DMS114 treated with DMSO at 0.1 percent for 48 hours (cell line): ENCODE measurements around the gene PDE12.

Experiments
- DNase-seq: peaks from one replicate; lab custom pipeline; 2025; ENCODE audit not compliant: unreplicated experiment; lab: John Stamatoyannopoulos, UW

Gene PDE12, protein sequence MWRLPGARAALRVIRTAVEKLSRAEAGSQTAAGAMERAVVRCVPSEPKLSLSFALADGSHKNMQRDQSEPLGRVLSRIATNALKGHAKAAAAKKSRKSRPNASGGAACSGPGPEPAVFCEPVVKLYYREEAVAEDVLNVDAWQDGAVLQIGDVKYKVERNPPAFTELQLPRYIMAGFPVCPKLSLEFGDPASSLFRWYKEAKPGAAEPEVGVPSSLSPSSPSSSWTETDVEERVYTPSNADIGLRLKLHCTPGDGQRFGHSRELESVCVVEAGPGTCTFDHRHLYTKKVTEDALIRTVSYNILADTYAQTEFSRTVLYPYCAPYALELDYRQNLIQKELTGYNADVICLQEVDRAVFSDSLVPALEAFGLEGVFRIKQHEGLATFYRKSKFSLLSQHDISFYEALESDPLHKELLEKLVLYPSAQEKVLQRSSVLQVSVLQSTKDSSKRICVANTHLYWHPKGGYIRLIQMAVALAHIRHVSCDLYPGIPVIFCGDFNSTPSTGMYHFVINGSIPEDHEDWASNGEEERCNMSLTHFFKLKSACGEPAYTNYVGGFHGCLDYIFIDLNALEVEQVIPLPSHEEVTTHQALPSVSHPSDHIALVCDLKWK

DNA sequence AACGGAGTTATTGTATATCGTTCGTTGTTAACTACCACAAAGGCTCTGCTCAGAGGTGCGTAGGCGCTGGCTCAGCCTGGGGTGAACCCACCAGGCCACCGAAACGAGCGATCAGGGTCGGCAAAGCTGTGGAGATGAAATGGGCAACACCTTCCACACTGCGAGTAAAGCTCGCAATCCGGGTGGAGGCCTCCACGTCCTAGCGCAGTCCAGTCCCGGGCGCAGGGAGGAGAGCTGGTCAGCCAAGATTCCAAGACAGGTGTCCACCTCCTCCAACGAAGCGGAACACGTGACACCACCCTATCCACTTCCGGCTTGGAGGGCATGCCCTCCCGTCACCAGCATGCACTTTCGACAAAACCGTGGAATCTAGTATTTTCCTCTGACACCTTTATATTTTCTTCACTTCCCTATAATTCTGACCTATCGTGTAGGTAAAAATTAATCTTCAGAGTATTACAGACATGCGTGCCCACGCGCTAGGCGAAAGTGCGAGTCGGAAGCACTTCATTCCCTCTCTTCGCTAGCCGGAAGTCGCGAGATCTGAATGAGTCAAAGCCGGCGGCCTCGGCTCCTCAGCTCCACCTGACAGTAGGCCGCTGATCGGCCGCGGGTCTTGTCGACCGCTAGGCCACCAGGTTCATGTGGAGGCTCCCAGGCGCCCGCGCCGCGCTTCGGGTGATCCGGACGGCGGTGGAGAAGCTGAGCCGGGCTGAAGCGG lies at the start of gene PDE12:
Gene PDE12 (plus strand): TSS at position 537 of the 721 bp plus-strand sequence. CDS start 106 bp downstream, at position 643.
- peak; percentile 70 for DNase-seq

DNA sequence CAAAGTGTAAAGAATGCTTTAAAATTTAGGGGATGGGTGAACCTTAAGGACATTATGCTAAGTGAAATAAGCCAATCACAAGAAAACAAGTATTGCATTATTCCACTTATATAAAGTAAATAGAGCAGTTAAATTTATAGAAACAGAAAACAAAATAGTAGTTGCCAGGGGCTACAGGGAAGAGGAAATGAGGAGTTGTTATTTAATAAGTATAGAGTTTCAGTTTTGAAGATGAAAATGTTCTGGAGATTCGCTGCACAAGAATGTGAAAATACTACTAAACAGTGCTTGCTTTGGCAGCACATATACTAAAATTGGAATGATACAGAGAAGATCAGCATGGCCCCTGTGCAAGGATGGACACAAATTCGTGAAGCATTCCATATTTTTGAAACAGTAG lies 43.9 kb upstream of the PDE12 start:
- no peak for DNase-seq

DNA sequence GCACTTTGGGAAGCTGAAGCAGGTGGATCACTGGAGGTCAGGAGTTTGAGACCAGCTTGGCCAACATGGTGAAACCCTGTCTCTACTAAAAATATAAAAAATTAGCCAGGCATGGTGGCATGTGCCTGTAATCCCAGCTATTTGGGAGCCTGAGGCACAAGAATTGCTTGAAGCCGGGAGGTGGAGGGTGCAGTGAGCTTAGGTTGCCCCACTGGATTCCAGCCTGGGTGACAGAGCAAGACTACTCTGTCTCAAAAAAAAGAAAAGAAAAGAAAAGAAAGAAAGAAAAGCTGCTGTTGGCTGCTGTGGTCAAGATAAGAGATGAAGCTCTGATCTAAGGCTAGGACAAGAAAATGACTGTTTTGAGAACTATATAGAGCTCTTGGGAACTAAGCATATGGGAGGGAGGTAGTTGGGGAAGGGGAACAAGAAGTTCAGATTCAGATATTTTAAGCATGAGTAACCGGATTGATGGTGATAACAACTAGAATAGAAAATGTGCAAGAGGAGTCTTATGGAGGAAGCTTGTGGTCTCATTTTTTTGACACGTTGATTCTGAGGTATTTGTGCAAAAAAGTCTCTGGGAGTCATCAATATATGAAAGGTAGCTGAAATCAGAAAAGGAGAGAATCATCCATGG lies 37.7 kb upstream of the PDE12 start:
- no peak for DNase-seq

DNA sequence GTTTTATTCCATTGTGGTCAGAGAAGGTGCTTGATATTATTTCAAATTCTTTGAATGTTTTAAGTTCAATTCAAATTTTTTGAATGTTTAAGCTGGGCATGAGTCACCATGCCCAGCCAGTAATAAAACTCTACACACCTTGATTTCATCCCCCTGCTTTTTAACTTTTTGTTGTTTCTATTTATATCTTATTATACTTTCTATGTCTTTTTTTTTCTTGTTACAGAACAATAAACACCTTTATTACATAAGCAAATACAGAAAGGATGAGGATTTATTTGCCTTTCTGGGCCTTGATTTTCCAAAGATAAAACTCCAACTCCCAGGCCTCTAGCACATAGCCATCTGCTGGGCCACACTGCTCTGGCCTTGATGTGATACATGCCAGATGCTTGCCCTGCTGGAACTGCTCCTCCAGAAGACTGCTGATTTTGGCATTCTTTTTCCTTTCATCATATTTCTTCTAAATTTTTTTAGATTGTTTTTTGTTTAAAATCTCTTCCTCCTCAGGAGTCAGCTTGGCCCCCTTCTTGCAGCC lies 25.9 kb upstream of the PDE12 start:
- DNase-seq: no peak

DNA sequence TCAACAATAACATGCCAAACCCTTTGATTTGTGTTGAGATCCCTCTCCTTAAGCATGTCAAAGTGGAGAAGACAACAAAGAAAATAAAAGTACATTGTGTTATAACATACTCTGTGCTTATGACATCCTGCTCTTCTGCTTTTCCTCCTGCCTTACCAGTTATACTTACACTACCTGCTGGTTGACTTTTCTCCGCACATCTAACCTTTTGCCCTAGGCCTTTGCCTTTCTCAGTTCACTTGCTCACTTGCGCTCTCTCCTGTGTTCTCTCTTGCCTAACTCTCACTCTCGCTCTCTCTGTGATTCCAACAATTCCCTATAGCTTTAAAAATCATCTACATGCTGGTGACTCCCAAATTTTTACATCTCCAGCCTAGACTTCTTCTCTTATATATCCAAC lies 17.6 kb upstream of the PDE12 start:
- DNase-seq: no peak

DNA sequence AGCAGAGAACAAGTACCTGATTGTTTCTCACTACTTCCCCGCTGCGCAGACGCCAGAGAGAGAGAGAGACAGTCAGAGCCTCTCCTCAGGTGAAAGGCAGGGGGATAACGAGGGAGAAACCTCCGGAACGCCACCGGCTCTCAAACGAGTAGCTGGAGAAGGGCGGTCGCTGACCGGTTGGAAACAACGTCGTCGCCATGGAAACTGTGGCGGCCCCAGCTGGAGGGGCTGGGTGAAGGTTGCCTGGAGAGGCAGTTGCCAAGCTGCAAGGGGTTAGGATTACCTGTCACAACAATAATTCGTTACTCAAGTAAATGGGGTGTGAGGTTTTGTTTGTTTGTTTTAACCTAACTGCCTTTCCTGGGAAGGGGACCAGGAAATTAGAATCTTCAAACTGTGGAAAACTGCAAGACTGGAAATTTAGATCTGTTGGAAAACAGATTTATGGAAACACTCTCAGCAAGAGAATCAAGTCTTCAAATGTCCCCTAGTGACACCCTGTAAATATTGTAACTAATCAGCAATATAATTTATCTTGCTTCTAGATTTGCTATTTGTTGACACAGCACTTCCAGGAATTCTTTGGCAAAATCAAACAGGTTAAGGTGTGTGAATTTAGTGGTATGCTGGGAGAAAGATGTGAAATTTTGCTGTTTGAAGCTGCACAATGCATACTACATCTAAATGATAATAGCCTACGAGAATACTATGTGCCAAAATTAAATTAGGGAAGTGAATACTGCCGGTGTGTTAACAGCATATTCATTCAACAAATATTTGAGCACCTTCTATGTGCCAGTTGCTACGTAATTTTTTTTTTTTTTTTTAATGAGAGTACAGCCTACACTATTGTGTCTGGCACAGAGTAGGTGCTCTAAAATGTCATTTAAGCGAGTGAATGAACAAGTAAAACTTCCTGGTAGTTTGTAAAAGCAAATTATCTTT lies 11.6 kb upstream of the PDE12 start, which contains the start of gene DNAH12:
Gene DNAH12 (minus strand): TSS at position 164 of the 945 bp plus-strand sequence. CDS start 1,474 bp downstream, outside the sequence.
- DNase-seq: peak; percentile 20

DNA sequence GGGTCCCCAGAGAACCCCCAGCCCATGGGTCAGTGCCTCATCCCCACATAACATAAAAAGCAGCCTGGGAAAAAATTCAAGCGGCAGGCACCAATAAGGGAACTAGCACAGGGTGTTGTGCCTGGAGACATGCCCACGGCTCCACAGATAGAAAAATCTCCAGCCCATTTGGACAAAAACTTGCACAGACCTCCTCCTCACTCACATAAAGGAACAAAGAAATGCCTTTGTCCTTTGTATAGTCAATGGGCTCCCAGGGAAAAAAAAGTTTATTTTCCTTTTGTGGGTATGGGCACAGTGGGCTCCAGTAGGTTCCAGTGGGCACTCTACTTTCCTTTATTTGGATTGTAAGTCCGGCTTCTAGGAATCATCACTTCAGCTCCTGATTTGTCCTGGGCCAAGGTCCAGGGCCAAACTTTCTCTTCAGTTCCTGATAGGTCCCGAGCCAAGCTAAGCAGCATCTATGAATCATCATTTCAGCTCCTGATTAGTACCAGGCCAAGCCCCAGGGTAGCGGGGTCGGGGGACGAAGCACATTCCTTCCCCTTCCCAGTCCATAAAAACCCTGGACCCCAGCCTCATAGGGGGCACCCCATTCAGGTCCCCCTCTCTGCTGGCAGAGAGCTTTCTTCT lies 10.3 kb upstream of the PDE12 start:
- no peak for DNase-seq

DNA sequence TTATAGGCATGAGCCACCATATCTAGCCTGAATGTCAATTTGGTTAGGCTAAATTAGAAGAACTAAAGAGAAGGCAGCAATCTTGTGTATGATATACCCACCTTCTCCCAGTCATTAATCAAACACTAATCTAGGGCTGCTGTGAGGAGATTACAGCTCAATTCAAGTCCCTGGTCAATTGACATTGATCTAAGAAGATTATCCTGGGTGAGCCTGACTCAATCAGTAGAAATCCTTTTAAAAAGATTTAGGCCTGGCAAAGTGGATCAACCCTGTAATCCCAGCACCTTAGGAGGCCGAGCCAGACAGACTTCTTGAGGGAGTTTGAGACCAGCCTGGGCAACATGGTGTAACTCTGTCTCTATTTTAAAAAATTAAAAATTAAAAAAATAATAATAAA lies 9.5 kb upstream of the PDE12 start:
- no peak for DNase-seq

DNA sequence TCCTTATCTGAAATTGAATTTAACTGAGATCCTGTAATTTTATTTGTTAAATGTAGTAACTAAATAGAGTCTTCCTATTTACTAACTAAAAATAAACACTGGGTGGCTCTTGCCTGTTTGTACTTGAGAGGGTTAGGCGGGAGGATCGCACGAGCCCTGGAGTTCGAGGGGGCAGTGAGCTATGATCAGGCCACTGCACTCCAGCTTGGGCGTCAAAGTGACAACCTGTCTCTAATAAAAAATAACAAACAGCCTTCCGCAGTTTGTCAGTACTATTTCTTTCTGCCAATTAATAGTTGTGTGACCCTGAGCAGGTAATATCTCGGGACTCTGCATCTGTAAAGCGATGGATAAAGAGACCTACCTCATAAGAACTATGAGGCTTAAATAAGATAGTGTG lies 768 bp upstream of the PDE12 start:
- DNase-seq: no peak

DNA sequence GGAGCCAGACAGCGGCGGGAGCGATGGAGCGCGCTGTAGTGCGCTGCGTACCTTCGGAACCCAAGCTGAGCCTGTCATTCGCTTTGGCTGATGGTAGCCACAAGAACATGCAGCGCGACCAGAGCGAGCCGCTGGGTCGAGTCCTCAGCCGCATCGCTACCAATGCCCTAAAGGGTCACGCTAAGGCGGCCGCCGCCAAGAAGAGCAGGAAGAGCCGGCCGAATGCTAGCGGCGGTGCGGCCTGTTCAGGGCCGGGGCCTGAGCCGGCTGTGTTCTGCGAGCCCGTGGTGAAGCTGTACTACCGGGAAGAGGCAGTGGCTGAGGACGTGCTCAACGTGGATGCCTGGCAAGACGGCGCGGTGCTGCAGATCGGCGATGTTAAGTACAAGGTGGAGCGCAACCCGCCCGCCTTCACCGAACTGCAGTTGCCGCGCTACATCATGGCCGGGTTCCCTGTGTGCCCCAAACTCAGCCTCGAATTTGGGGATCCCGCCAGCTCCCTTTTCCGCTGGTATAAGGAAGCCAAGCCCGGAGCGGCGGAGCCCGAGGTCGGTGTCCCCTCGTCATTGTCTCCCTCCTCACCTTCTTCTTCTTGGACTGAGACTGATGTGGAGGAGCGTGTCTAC lies 498 bp downstream of the PDE12 start:
- no peak for DNase-seq

DNA sequence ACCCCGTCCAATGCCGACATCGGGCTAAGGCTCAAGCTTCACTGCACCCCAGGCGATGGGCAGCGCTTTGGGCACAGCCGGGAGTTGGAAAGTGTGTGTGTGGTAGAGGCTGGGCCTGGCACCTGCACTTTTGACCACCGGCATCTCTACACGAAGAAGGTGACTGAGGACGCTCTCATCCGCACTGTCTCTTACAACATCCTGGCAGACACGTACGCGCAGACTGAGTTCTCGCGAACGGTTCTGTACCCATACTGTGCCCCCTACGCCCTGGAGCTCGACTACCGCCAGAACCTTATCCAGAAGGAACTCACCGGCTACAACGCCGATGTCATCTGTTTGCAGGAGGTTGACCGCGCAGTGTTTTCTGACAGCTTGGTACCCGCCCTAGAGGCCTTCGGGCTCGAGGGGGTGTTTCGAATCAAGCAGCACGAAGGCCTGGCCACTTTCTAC lies 1.0 kb downstream of the PDE12 start:
- no peak for DNase-seq

DNA sequence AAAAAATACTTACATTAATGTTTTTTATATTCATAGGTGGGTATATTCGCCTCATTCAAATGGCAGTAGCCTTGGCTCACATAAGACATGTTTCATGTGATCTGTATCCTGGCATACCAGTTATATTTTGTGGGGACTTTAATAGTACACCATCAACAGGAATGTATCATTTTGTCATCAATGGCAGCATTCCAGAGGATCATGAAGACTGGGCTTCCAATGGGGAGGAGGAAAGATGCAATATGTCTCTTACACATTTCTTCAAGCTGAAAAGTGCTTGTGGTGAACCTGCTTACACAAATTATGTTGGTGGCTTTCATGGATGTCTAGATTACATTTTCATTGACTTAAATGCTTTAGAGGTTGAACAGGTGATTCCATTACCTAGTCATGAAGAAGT lies 3.5 kb downstream of the PDE12 start:
- no peak for DNase-seq

DNA sequence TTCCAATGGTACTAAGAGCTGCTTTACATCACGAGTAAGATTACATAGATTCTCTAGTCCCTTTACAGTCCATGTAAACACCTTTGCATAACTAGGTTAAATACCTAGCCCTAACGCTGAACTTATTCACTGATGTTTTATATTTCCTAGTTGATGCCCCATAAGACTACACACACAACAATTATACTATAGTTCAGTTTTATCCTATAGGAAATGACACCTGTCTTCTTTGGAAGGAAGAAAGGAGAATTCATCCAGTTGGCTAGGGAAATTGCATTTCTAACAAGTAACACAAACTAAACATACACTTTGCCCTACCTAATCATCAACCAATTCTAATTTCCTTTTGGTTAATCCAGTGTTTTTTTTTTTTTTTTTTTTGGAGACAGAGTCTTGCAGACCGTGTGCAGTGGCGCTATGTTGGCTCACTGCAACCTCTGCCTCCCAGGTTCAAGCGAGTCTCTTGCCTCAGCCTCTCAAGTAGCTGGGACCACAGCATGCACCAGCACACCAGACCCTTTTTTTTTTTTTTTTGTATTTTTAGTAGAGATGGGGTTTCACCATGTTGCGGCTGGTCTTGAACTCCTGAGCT lies 13.9 kb downstream of the PDE12 start:
- DNase-seq: no peak

DNA sequence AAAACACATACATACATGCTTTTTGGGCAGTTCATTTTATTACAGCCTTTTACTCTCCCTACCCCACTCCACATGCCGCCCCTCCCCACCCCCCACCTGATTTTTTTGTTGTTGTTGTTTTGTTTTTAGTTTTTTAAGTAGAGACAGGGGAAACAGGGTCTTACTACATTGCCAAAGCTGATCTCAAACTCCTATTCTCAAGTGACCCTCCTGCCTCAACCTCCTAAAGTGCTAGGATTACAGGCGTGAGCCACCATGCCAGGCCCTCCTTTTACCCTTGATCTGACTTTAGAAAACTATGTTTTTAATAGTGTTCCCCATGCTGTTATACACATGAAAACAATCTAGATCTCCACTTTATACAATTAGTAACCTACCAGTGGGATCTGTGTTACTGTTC lies 14.8 kb downstream of the PDE12 start:
- no peak for DNase-seq

DNA sequence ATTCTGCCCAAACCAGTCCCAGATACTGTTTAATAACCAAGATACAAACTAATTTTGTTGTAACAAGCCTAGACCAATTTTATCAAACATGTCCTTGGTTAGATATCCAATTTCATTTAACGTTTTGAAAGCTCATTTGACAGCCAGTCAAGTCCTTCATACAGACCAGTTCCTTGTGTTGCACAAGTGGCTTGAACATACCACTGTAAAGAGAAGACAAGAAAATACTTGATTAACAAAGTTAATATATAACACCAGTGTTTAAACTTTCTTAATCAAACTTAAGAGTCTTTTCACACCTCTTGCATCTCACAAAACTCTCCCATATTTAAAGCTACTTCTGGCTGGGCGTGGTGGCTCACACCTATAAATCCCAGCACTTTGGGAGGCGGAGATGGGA lies 16.0 kb downstream of the PDE12 start:
- DNase-seq: no peak

DNA sequence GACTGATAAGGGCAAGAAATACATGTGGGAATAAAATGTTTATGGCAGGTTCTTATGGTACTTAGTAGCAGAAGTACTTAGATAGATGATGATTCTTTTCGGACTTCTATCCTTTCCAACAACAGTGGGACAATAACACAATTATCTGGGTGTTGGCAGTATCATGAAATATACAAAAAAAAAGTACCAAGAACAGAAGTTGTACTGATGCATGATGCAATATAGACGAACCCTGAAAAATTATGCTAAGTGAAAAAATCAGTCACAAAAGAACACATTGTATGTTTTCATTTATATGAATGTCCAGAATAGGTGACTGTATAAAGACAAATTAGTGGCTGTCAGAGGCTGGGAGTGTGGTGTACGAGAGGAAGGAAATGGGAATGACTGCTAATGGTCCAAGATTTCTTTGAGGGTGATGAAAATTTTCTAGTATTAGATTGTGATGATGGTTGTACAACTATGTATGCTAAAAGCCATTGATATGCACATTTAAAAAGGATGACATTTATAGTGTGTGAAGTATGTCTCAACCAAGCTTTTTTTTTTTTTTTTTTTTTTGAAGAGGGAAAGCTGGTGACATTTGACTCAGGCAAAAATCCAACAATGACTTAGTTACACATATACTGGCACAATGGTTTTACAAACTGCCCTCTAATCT lies 20.0 kb downstream of the PDE12 start:
- DNase-seq: no peak

DNA sequence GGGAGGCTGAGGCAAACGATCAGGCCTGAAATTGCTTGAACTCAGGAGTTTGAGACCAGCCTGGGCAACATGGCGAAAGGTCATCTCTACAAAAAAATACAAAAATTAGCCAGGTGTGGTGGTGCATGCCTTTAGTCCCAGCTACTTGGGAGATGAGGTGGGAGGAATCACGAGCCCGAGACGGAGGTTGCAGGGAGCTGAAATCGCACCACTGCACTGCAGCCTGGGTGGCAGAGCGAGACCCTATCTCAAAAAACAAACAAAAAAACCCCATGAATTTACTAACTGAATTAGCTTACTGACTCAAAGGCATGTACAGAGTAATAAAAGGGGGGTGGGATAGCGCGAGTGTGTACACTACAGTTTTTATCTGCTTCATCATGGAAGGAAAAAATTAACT lies 21.7 kb downstream of the PDE12 start:
- DNase-seq: no peak
